DND-41 (cell line): ENCODE results near the gene OR2T34.

Experiments
- CTCF ChIP-seq: IDR thresholded peaks from 2 replicates; pipeline ENCODE4 v1.5.1; 2012; ENCODE audit warnings: borderline replicate concordance, low read length, moderate library complexity, mild to moderate bottlenecking; ENCODE audit not compliant: poor library complexity, severe bottlenecking; ENCODE audit errors: extremely low read depth
- EZH2 ChIP-seq: IDR thresholded peaks from 3 replicates; pipeline ENCODE4 v1.6.1; 2012; ENCODE audit warnings: borderline replicate concordance, low read depth, mild to moderate bottlenecking, moderate library complexity, low read length, inconsistent platforms; ENCODE audit not compliant: severe bottlenecking

GRCh38 chr1:248618119-248618518, 43.6 kb upstream of the OR2T34 start:
- TF ChIP-seq CTCF: no peak
- TF ChIP-seq EZH2: no peak
